ENCODE data around the gene EDEM3. TPM values are rescaled to one million over a fixed set of nuclear protein-coding genes. Genes with fewer than 3 reads are reported as not detected.
"Not testable (repeated sequence)": the region's sequence is repeated elsewhere in the genome, so short reads cannot be mapped to it uniquely, and the experiment has no call there.

EDEM3 gene
- total and polyA plus RNA-seq, 2 donors (not counting 1 experiment from before 2014, with no cell fraction given) = 4.3 to 20.9 TPM

DNA sequence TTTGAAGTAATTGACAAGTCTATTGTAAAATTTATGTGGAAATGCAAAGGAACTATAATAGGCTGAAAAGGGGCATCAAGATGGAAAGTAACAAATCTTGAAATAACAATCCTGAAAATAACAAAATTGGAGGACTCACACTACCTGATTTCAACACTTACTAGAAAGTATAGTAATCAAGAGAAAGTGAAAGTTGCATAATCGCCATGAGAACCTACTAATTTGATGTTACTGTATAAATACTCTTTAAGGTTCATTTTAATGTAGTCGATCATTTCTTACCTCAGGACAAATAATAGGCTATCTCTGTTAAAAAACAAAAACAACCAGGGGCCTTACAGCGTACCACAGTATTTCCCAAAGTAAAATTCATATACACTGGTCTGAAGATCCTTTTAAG is 71.7 kb downstream of the EDEM3 start:
- ATAC-seq (ENCODE audit: low read depth) = no peak
- POLR2A ChIA-PET = no interaction called here
- no peaks in the 10 kb centered on the region for H3K27me3 Mint-ChIP-seq

GRCh38 chr1:184680611-184681225 is 73.9 kb downstream of the EDEM3 start:
- POLR2A ChIA-PET; H3K79me2 ChIP-seq (ENCODE audit: control insufficient read depth, insufficient read depth, low read length); H2AFZ ChIP-seq (ENCODE audit: insufficient read depth, low read depth, low read length, poor library complexity, severe bottlenecking); H3K4me1 Mint-ChIP-seq; H3K27ac ChIP-seq (ENCODE audit: low read length in 2 of 2); H3K4me1 ChIP-seq (ENCODE audit: control insufficient read depth in 2 of 2, insufficient read depth in 2 of 2, low read length in 2 of 2); H3K9me3 ChIP-seq (ENCODE audit: control extremely low read depth in 1 of 3, control insufficient read depth in 2 of 3, insufficient read depth in 1 of 3, low read length in 2 of 3); H3K9ac ChIP-seq (ENCODE audit: low read length); H3K27me3 Mint-ChIP-seq; ATAC-seq (ENCODE audit: low read depth); H3K4me2 ChIP-seq (replicated peaks; ENCODE audit: low read depth, low read length, poor library complexity, severe bottlenecking); H3K36me3 ChIP-seq (replicated peaks in 1 of 2; ENCODE audit: control extremely low read depth in 1 of 2, control insufficient read depth in 1 of 2, extremely low read depth in 1 of 2, insufficient read depth in 2 of 2, low read length in 1 of 2); H3K27me3 ChIP-seq (replicated peaks in 1 of 4; ENCODE audit: control extremely low read depth in 1 of 4, control insufficient read depth in 3 of 4, insufficient read depth in 4 of 4, low read length in 3 of 4); intact Hi-C loops (cut with micrococcal nuclease); CTCF ChIA-PET; H4K20me1 ChIP-seq (ENCODE audit: control insufficient read depth, insufficient read depth, low read length, poor library complexity, severe bottlenecking); H3K4me3 Mint-ChIP-seq; H3K4me3 ChIP-seq (ENCODE audit: control extremely low read depth in 1 of 5, extremely low read depth in 1 of 5, insufficient read depth in 1 of 5, low read depth in 2 of 5, low read length in 4 of 5); H3K27ac Mint-ChIP-seq; DNase-seq: not testable (repeated sequence)
- peaks cover 14% of the 10 kb centered on the region for H3K9me3 Mint-ChIP-seq (ENCODE audit: insufficient read depth)
- 79% methylated on average over 5 of the region's 5 CpGs for WGBS (ENCODE audit: insufficient coverage)

More for the DNA sequence above, 71.7 kb downstream of the EDEM3 start:
- Histone ChIP-seq H3K4me3 (ENCODE audit: control extremely low read depth in 1 of 5, extremely low read depth in 1 of 5, insufficient read depth in 1 of 5, low read depth in 2 of 5, low read length in 4 of 5) (no peak overlapping the region), H3K79me2 (ENCODE audit: control insufficient read depth, insufficient read depth, low read length) (no peaks in the 10 kb centered on the region), H2AFZ (ENCODE audit: insufficient read depth, low read depth, low read length, poor library complexity, severe bottlenecking) (no peak overlapping the region), H3K4me1 (ENCODE audit: control insufficient read depth in 2 of 2, insufficient read depth in 2 of 2, low read length in 2 of 2) (peaks cover 0 to 5% of the 10 kb centered on the region in 2 donors), H3K27me3 (replicated peaks in 1 of 4; ENCODE audit: control extremely low read depth in 1 of 4, control insufficient read depth in 3 of 4, insufficient read depth in 4 of 4, low read length in 3 of 4) (no peaks in the 10 kb centered on the region), H3K27ac (ENCODE audit: low read length in 2 of 2) (no peak overlapping the region), H3K4me2 (replicated peaks; ENCODE audit: low read depth, low read length, poor library complexity, severe bottlenecking) (no peak overlapping the region), H3K9ac (ENCODE audit: low read length) (no peak overlapping the region), H3K36me3 (replicated peaks in 1 of 2; ENCODE audit: control extremely low read depth in 1 of 2, control insufficient read depth in 1 of 2, extremely low read depth in 1 of 2, insufficient read depth in 2 of 2, low read length in 1 of 2) (no peaks in the 10 kb centered on the region), H3K9me3 (ENCODE audit: control extremely low read depth in 1 of 3, control insufficient read depth in 2 of 3, insufficient read depth in 1 of 3, low read length in 2 of 3) (peaks cover 0 to 3% (median 1%) of the 10 kb centered on the region in 3 donors), H4K20me1 (ENCODE audit: control insufficient read depth, insufficient read depth, low read length, poor library complexity, severe bottlenecking) (no peaks in the 10 kb centered on the region)
- peaks cover 7% of the 10 kb centered on the region for H3K4me1 Mint-ChIP-seq
- DNase-seq = no peak
- no peak overlapping the region for H3K4me3 Mint-ChIP-seq
- CTCF ChIA-PET = no interaction called here
- TF ChIP-seq EZH2 (IDR thresholded peaks at IDR 0.05; ENCODE audit: borderline replicate concordance, insufficient read depth, low read depth, low read length, poor library complexity, severe bottlenecking) (no peak), CTCF (IDR thresholded peaks at IDR 0.05) (no peak)
- no peak overlapping the region for H3K27ac Mint-ChIP-seq
- peaks cover 14% of the 10 kb centered on the region for H3K9me3 Mint-ChIP-seq (ENCODE audit: insufficient read depth)
- no CpG with 5 or more reads among the region's 3 CpGs for WGBS (ENCODE audit: insufficient coverage)
- intact Hi-C loops (cut with micrococcal nuclease) = no loop called here

GRCh38 chr1:184679472-184679871 is 75.2 kb downstream of the EDEM3 start:
- peaks cover 13% of the 10 kb centered on the region for H3K27me3 Mint-ChIP-seq
- no CpG with 5 or more reads among the region's 3 CpGs for WGBS (ENCODE audit: insufficient coverage)
- H2AFZ ChIP-seq (ENCODE audit: insufficient read depth, low read depth, low read length, poor library complexity, severe bottlenecking); DNase-seq; ATAC-seq (ENCODE audit: low read depth); H3K27me3 ChIP-seq (replicated peaks in 1 of 4; ENCODE audit: control extremely low read depth in 1 of 4, control insufficient read depth in 3 of 4, insufficient read depth in 4 of 4, low read length in 3 of 4); H3K4me1 Mint-ChIP-seq; H3K9ac ChIP-seq (ENCODE audit: low read length); H3K4me3 Mint-ChIP-seq; H3K9me3 ChIP-seq (ENCODE audit: control extremely low read depth in 1 of 3, control insufficient read depth in 2 of 3, insufficient read depth in 1 of 3, low read length in 2 of 3); H3K79me2 ChIP-seq (ENCODE audit: control insufficient read depth, insufficient read depth, low read length); H3K27ac Mint-ChIP-seq; H3K27ac ChIP-seq (ENCODE audit: low read length in 2 of 2); H3K4me2 ChIP-seq (replicated peaks; ENCODE audit: low read depth, low read length, poor library complexity, severe bottlenecking); H3K4me1 ChIP-seq (ENCODE audit: control insufficient read depth in 2 of 2, insufficient read depth in 2 of 2, low read length in 2 of 2); H4K20me1 ChIP-seq (ENCODE audit: control insufficient read depth, insufficient read depth, low read length, poor library complexity, severe bottlenecking); H3K36me3 ChIP-seq (replicated peaks in 1 of 2; ENCODE audit: control extremely low read depth in 1 of 2, control insufficient read depth in 1 of 2, extremely low read depth in 1 of 2, insufficient read depth in 2 of 2, low read length in 1 of 2); H3K4me3 ChIP-seq (ENCODE audit: control extremely low read depth in 1 of 5, extremely low read depth in 1 of 5, insufficient read depth in 1 of 5, low read depth in 2 of 5, low read length in 4 of 5); CTCF ChIA-PET; POLR2A ChIA-PET; intact Hi-C loops (cut with micrococcal nuclease): not testable (repeated sequence)
- H3K9me3 Mint-ChIP-seq (ENCODE audit: insufficient read depth) = peaks cover 14% of the 10 kb centered on the region
